HG02885 (cell line): ENCODE data around the gene NAV2.

Experiments
- ATAC-seq: cut with Tn5 transposase; IDR thresholded peaks from one replicate; pipeline ENCODE4 v1.9.1; 2021; ENCODE audit warnings: mild to moderate bottlenecking; ENCODE audit not compliant: unreplicated experiment, poor library complexity

The NAV2 gene, protein sequence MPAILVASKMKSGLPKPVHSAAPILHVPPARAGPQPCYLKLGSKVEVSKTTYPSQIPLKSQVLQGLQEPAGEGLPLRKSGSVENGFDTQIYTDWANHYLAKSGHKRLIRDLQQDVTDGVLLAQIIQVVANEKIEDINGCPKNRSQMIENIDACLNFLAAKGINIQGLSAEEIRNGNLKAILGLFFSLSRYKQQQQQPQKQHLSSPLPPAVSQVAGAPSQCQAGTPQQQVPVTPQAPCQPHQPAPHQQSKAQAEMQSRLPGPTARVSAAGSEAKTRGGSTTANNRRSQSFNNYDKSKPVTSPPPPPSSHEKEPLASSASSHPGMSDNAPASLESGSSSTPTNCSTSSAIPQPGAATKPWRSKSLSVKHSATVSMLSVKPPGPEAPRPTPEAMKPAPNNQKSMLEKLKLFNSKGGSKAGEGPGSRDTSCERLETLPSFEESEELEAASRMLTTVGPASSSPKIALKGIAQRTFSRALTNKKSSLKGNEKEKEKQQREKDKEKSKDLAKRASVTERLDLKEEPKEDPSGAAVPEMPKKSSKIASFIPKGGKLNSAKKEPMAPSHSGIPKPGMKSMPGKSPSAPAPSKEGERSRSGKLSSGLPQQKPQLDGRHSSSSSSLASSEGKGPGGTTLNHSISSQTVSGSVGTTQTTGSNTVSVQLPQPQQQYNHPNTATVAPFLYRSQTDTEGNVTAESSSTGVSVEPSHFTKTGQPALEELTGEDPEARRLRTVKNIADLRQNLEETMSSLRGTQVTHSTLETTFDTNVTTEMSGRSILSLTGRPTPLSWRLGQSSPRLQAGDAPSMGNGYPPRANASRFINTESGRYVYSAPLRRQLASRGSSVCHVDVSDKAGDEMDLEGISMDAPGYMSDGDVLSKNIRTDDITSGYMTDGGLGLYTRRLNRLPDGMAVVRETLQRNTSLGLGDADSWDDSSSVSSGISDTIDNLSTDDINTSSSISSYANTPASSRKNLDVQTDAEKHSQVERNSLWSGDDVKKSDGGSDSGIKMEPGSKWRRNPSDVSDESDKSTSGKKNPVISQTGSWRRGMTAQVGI (N-terminal part only)

DNA sequence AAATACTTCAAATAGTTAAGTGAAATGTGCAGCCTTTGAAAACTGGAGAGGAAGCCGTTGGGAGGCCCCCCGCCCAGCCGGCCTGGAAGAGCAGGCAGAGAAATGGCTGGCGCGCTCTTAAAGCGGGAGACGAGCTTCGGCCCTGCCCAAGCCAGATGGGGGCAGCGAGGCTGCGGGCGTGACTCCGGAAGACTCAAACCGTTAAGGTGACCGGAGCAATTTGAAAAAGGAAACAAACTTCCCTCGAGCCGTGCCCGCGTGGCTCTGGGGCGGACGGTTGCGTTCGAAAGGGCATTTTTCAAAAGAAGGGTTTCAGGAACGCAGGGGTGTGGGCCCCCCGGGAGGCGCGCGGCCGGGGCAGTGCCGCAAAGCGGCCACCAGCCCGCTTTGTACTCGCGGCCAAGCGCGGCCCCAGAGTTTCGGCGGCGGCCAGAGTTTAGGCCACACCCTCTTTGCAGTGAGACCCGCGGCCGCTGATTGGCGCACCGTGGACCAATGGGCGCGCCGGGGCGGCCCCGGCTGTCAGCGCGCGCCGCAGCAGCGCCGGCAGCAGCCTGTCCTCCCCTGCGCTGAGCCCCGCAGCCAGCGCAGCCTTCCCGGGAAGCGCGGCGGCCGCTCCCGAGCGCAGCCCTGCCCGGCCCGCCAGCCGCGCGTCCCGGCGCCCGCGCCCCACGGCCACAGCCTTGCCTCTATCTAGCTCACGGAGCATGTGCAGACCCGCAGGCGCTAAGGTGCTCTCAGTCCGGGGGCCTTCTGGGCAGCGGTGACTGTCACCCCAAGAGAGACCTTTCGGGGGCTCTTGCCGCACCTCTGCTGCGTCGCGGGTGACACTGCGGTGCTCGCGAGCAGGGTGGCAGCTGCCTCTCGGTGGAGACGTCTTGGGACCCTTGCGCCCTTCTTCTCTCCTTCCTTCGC lies at the start of gene NAV2:
NAV2 (plus strand) TSS at position 557 of the 915 bp plus-strand sequence. CDS start 859 bp downstream, outside the sequence.
- ATAC-seq = peak; percentile 99

- no peak for ATAC-seq
Observed at GRCh38 chr11:19663206-19663605, 49.4 kb upstream of the NAV2 start.

DNA sequence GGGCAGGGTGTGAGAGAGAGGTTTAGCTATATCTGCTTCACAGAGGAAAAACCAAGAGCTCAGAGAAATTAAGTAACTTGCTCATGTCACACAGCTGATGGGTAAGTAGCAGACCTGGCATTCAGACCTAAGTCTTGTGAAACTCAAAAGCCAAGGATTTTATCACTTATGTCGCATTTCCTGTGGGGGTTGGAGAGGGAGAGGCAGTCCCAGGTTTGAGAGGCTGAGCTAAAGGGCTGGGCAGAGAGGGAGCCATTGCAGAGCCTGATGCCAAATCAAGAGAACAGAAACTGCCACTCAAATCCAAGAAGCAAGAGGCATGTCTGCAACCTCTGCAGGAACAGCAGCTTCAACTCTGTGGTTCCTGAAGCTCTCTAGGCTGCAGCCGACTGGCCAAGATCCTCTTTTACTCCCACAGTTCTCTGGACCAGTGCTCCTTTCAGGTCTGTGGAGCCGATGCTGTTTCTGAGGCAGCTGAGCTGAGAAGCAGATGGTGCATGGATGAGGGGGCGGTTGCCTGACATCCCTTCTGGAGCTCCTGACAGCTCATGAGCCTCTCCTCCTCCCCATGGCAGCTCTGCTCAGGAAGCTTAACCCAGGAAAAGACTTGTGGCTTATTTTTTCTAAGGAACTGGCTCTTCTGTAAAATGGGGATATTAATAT lies 47.6 kb upstream of the NAV2 start:
- ATAC-seq = no peak

DNA sequence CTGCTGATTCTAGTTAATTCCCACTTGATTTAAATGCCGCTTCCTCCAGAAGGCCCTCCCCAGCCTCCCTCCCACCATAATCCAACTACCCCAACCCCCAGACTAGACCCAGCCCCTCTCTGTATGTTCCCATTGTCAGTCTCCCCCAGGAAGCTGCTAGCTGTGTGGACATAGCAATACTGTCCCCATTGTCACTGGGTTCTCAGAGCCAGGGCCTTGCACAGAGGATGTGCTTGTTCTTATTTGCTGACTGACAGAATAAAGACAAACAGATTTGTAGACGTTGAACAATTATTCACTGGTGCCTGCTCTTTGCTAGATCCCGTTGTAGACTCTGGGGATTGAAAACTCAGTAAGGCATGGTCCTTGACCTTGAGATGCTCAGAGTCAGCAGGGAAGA lies 45.7 kb upstream of the NAV2 start:
- ATAC-seq = no peak

DNA sequence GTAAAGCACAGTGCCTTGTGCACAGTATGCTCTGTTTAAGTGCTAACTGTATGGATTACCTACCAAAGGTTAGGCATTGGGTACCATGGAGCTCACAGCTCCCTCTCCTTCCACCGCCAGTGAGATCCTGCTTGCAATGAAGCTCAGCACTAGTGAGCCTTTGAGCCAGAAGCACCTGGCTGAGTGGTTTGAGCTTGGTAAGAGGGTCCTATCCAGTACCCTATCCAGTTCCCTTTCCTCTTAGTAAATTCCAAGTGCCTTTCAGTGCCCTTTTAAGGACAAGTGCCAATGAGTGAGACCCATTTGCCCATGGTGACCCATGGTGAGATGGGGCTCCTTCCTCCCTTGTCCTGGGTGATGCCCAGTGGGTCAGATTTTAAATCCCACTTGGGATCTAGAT lies 43.1 kb upstream of the NAV2 start:
- ATAC-seq = no peak

- ATAC-seq = no peak
Observed at GRCh38 chr11:19670030-19670791, 42.4 kb upstream of the NAV2 start.

DNA sequence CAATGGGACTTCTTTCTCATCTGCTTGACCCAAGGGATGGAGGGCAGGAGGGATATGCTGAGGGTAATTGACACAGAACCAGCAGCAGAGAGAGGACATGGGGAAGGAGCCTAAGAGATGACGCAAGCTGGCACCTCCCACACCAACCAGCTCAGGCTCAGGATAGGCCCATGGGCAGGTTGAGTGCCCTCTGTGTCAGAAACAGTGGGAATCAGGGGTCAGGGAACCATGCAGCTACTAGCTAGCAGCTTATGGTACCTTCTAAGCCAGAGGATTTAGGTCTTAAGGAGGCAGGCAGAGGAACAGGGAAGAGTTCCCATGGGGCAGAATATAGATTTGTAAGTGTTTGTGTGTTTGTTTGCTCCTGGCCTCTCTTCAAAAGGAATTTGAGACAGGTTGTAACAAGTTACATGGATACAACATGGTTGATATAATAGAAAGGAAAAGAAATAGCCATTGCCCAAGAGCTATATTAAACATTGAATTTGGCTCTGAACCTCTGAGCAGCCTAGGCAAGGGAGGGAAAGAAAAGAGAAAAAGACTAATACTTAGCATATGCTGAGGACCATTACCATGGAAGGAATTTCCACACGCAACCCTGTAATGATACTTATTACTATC lies 39.9 kb upstream of the NAV2 start:
- ATAC-seq = no peak

DNA sequence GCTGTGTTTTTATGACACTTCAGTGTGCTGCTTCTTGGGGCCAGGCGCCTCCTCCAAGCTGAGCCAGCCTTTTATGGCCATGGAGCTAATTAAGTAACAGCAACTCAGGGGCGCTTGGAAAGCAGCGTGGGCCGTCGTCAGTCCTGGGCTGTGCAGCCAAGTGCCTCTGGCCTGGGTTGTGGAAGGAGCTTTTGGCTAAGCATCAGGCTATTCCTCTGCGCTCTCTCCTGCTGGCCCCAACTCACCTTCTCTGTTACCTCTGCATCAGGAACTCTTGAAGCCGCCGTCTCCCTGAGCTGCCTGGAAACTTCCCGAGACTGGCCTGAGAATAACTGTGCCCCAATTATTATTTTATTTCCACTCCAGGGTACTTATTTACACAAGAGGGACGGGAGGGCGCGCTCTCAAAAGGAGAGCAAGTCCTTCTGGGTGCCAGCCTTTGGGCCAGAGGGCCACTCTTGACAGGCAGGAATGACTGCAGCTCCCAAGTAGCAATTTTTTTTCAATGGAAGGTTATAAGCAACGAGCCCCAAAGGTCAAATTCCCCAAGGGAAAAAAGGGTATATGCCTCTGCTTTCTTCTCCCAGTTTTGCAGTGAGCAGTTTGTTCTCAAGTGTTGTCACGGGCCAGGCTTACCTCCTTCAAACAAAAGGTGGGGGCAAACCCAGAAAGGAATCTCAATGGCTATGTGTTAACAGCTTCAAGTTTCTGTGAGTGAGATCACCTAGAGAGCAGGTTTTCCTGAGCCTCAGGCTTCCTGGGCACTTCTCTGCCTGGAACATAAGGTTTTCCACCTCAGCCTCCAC lies 38.5 kb upstream of the NAV2 start:
- ATAC-seq = no peak

DNA sequence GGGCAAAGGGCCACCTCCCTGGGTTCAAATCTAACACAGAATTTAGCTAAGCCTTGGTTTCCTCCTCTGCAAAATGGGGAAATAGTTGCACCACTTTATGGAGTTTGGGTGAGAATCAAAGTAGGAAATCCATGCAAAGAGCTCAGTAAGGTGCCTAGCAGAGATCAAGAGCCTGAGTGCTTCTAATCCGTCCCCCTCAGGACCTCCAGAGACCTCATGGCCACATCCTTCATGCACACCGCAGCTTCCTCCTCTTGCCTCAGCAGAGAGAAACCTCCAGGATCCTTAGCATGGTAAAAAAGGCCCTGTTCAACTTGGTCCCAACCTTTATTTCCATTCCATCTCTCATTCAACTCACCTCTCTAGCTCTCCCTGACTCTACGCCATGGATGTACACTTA lies 37.8 kb upstream of the NAV2 start:
- no peak for ATAC-seq

DNA sequence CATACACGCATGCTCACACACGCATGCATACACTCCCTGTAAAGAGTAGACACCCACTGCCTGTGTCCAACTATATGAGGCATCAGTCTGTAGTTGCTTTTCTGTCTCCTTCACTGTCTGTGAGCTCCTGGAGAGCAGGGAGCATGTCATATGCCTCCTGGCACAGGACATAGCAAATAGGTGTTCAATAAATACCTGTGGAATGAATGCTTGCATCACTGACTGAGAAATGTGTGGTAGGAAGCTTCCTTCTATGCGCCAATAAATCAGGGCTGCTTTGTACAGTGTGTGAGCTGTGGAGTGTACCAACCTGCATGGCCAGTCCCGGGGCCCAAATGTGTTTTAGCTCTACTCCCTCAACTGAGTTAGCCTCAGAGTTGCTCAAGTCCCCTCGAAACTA lies 37.2 kb upstream of the NAV2 start:
- no peak for ATAC-seq

- no peak for ATAC-seq
Observed at GRCh38 chr11:19676475-19677380, 35.9 kb upstream of the NAV2 start.

DNA sequence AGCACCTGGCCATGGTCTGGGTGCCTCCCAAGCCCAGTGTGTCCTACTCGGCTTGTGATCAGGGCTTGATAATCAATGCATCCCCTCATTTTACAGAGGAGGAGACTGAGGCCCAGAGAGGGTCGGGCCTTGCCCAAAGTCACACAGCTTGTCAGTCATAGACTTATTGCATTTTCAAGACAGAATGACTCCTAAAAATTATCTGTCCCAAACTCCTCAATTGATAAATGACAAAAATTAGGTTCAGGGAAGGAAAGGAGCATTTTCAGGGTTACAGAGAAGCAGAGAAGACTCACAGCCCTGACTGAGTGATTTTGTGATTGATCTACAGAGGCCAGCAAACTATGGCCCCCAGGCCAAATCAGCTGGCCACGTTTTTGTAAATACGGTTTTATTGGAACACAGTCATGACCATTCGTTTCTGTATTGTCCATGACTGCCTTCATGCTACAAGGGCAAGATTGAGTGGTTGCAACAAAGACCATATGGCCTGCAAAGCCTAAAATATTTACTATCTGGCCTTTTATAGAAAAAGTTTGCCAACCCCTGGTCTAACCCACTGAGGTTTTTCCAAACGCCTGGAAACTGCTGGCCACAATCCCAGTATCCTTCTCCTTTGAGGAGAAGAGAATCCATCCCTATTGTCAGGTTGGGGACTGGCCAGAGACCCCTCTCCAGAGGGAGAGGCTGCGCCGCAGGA lies 35.1 kb upstream of the NAV2 start:
- ATAC-seq = no peak

- ATAC-seq = no peak
Observed at GRCh38 chr11:19679952-19680828, 32.4 kb upstream of the NAV2 start.

GRCh38 chr11:19680829-19681368 lies 31.7 kb upstream of the NAV2 start:
- ATAC-seq = no peak
